GM12874 (cell line): Measurements from ENCODE around the gene CCHCR1.
A peak's percentile ranks its signal among the peaks of the same experiment; 100 is the strongest.

ENCODE experiments used
- TF ChIP-seq, protein P1 (sequence below): IDR thresholded peaks from 2 replicates; pipeline ENCODE4 v1.5.1; 2011; ENCODE audit warnings: low read depth, mild to moderate bottlenecking, control low read depth, low read length, moderate library complexity; ENCODE audit not compliant: insufficient read depth

Gene CCHCR1

DNA sequence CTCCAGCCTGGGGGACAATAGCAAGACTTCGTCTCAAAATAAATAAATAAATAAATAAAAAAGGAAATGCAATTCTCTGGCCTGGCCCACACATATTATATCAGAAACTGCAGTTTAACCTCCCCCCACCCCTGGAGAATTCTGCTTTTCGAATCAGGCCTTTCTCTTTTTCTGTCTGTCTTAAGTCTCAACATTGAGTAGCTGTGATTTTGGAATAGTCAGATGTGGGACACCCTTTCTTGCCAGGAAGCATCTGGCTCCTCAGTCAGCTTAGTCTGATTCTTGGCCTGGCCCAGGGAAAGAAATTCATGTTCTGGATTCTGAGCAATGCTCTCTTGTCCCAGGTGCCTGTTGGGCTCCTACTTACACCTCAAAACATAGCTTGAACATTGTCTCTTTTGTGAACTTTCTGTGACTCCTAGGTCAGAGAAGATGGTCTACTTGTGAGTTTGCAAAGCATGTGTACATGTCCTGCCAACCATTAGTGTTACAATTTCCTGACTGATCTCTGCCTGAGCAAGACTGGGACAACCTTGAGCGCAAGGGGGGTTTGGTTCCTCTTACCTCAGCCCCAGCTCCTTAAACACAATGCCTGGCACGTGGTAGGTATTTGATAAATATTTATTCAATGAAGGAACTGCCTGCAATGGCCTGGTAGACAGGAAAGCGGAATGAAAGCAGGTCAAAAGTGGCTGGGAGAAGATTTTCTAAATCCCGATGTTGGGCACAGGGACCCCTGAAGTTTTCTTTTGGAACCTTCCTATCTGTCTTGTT lies 36.6 kb upstream of the CCHCR1 start:
- TF ChIP-seq, protein P1, sequence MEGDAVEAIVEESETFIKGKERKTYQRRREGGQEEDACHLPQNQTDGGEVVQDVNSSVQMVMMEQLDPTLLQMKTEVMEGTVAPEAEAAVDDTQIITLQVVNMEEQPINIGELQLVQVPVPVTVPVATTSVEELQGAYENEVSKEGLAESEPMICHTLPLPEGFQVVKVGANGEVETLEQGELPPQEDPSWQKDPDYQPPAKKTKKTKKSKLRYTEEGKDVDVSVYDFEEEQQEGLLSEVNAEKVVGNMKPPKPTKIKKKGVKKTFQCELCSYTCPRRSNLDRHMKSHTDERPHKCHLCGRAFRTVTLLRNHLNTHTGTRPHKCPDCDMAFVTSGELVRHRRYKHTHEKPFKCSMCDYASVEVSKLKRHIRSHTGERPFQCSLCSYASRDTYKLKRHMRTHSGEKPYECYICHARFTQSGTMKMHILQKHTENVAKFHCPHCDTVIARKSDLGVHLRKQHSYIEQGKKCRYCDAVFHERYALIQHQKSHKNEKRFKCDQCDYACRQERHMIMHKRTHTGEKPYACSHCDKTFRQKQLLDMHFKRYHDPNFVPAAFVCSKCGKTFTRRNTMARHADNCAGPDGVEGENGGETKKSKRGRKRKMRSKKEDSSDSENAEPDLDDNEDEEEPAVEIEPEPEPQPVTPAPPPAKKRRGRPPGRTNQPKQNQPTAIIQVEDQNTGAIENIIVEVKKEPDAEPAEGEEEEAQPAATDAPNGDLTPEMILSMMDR = no peak

DNA sequence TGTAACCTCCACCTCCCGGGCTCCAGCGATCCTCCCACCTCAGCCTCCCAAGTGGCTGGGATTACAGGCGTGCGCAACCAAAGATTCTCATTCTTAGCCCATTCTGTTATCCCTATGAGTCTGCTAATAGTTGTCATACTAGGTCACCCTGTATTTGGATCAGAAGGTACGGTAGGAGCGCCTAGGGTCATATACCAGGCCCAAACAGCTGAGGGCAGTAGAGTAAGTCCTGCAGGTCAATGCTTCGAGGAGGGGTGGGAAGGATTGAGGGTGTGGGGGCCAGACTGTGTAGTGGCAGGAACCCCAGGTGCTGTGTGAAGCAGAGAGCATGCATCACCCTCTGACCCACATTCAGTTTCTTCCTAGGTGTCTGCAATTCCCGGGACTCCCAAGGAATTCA lies 35.6 kb upstream of the CCHCR1 start:
- TF ChIP-seq, protein P1 = no peak

- TF ChIP-seq, protein P1 = peak; percentile 63
These were observed 35.0 kb upstream of the CCHCR1 start for GRCh38 chr6:31192431-31193105.

DNA sequence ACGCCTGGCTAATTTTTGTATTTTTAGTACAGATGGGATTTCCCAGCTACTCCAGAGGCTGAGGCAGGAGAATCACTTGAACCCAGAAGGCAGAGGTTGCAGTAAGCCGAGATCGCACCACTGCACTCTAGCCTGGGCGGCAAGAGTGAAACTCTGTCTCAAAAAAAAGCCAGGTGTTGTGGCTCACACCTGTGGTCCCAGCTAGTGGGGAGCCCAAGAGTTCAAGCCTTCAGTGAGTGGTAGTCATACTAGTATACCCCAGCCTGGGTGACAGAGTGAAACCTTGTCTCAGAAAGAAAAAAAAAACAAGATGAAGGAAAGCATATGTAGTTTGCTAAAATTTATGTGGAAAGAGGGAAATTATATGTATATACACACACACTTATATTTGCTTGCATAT lies 32.9 kb upstream of the CCHCR1 start:
- TF ChIP-seq, protein P1 = no peak

DNA sequence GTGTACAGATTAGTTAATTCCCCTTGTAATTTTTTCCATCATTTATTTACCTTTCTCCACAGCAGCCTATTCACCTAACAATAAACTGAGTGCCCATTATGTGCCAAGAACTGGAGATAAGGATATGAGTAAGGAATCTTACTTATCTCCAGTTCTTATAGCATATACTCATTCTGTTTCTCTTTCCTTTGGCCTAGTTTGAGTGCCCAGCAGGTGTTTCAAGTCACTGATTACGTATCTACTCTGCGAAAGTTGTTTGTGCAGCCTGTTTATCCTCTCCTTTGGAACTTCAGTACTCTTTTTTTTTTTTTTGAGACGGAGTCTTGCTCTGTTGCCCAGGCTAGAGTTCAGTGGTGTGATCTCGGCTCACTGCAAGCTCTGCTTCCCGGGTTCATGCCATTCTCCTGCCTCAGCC lies 30.2 kb upstream of the CCHCR1 start:
- TF ChIP-seq, protein P1 = no peak

- TF ChIP-seq, protein P1 = no peak
These were observed 28.6 kb upstream of the CCHCR1 start for GRCh38 chr6:31186052-31186734.

GRCh38 chr6:31180500-31180899 lies 22.9 kb upstream of the CCHCR1 start:
- TF ChIP-seq, protein P1 = no peak
